Measurements from ENCODE around the gene KCNQ1OT1.
A peak's percentile ranks its signal among the peaks of the same experiment; 100 is the strongest.

KCNQ1OT1 gene

DNA sequence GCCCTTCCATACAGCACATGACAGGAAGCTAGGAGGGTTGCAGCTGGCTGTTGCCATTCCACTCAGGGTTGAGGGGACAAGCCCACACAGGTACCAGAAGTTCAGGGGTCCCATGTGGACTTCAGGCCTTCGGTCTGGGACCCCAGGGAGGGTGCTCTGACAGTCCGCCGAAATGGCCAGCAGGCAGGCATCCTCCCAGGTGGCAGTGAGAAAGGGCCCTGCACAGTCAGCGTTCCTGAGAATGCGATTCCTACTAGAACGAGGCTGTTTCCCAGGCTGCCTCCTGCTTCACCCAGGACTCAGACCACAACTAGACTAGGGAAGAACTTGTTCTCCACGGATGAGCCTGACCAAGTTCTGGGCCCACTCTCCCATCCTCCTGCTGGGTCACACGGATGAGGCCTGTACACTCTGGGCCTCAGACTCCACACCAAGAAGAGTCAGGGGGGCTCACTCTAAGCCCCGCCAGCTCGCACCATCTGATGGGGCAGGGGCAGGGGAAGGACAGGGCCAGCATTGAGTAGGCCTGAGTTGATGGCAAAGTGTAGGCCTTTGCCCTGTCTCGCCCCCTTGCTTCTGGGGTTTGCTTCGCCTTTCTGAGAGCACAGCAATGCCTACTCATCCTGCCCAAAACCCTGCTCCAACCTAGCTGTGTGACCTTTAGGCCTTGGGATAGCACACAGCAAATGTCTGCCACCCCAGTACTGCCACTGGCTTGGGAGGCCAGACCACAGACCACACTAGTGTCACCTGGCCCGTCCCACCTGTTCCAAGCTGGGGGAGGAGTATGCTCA lies 14.0 kb downstream of the KCNQ1OT1 start:
- no peak for DNase-seq

DNA sequence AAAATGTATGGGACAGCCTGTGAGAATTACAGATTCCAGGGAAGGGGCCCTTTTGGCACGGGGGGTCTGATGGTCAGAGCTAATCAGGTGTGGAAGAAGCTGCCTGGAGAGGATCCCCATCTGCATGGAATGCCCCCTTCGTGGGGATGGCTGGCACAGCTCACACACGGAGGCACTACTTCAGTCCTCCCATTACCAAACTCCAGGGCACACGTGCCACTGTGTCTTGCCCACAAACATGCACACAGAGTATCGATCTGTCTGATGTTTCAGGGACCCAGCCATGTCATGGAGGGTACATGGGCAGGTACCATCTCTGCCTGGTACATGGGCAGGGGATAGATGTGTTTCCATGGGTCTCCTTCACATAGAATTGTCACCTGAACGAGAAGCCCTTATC lies 14.7 kb downstream of the KCNQ1OT1 start:
- no peak for DNase-seq

DNA sequence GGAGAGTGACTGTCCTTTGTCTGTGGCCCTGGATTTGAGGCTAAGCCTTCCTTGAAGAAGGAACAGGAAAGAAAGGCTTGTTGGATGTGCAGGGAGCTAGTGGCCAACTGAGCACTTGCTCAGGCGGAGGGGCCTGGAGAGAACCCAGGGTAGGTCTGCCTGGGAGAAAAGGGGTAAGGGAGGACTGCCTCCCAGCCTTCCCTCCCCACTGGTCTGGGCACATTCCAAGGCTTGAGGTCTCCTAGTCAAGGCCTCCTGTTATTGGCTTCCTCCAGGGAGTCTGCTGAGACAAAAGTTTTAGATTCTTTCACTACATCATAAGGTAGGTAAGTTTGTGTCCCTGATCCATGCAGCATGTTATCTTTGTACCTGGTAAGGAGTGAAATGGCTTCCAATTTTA lies 15.2 kb downstream of the KCNQ1OT1 start:
- DNase-seq: no peak

DNA sequence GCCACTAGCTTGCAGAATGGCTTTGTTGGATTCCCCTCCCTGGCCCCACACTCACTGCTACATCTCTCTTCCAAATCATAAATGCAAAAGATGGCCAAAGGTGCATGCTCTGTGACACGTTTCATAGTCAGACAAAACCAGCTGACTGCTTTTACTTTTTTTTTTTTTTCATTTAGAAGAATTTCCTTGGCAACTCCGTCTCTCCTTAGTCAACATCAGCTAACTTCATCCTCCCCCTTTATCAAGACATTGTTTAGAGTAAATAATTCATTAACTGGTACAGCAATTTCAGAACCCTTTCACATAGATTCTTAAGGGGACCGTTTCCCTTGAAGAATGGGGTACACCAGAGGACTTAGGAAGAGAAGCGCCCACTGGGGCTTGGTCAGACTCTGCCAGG lies 16.0 kb downstream of the KCNQ1OT1 start:
- DNase-seq: no peak

DNA sequence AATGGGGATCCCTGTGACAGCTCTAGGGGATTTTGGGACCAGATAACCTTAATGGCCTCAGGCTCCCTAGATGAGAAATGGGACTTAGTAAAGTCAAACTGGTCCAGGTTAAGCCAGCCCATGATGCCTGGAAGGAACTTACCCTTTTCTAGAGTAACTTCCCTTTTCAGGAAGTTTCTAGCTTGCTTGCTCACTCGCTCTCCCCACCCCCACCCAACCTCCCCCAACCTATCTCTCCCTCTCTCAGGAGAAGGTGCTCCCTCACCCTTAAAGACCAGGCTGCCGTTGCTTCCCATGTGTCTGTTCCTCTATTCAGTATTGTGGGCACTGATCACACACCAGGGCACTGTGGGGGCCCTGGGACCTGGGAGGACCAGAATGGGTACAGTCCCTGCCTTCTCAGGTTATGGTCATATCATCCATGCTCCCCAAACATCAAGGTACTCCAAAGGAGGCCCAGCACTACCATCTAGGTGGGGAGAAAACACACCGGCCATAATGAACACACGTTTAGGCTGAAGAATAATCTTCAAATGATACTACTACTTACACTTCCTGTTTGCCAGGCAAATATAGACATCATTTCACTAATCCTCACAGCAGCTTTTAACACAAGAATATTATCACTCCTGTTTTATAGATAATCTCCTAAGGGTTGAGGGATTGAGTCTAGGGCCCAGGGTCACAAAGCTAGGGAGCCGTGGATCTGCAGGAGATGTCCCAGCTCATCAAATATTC lies 18.2 kb downstream of the KCNQ1OT1 start:
- DNase-seq: no peak

DNA sequence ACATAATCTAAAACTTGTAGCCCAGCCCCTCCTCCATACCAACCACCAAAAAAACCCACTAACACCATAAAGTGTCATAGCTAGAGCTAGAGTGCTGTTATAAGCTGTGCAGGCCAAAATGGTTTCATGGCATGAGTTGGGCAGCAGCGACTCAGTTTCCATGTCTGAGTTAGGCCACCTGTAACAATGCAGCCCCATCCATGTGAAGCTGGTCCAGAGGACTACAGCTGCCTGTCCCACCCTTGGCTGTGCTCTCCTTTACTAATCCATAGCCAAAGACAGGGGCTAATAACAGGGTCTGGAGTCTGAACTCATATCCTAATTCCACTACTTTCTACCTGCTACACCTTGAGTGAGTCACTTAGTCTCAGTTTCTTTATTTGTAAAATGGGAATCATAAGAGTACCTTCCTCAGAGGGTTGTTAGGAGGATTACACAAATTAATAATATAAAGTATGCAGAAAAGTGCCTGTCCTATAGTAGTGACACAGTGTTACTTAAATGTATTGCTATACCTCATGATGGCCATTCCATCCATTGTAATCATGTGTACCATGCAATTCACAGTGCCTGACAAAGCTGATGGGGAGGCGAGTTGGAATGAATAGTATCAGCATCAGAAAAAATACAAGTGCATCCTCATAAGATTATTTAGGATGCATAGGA lies 20.6 kb downstream of the KCNQ1OT1 start:
- no peak for DNase-seq

DNA sequence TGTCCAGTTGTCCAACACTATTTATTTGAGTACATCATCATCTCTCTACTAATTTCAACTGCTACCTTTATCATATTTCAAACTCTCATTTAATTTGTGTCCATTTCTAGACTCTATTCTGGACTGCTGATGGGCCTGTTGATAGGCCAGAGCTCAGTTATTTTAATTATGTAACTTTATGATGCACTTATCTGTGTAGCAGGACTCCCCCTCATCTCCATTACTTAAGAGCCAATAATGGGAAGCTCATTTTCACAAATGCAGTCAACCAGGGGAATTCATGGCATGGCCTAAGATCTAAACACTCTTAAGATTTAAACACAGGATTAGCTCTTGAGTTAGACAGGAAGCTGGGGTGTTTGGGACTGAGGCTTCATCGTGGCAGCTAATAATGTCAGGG lies 21.4 kb downstream of the KCNQ1OT1 start:
- no peak for DNase-seq

DNA sequence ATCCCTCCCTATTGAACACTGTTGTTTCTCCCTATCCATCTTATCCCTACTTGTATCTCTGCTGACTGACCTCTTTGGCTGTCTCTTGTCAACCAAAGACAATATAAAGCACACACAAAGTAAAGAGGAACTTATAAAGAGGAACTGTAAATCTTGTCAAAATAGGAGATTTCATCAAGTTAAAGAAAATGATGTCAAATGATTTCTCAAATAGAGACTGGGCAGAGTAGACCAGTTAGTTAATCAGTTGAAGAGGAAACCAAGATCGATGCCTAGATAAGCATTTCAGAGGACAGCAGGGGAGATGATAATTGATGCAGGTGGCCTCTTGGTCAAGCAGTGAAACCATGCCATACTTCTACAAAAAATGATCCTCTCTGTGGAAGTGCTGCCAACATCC lies 22.7 kb downstream of the KCNQ1OT1 start:
- no peak for DNase-seq

- DNase-seq: no peak
These were observed 24.3 kb downstream of the KCNQ1OT1 start for GRCh38 chr11:2675540-2675939.

- no peak for DNase-seq
These were observed 25.1 kb downstream of the KCNQ1OT1 start for GRCh38 chr11:2674658-2675131.

GRCh38 chr11:2673871-2674471 lies 25.8 kb downstream of the KCNQ1OT1 start:
- no peak for DNase-seq

DNA sequence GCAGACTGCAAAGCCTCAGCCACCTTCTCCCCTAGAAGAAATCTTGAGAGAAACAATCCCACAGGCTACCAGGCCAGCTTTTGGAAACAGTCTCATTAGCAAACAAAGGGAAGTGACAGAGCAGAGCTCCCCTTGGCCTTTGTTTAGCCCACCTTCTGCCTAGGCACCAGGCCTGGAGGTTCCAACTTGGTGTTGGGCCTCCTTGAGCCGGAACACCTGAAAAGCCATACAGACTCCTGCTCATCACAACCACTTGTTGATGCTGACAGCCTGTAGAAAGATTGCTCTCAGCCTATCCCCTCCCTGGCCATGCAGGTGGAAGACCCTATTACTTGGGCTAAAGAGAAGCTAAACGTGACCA lies 26.6 kb downstream of the KCNQ1OT1 start:
- DNase-seq: no peak

DNA sequence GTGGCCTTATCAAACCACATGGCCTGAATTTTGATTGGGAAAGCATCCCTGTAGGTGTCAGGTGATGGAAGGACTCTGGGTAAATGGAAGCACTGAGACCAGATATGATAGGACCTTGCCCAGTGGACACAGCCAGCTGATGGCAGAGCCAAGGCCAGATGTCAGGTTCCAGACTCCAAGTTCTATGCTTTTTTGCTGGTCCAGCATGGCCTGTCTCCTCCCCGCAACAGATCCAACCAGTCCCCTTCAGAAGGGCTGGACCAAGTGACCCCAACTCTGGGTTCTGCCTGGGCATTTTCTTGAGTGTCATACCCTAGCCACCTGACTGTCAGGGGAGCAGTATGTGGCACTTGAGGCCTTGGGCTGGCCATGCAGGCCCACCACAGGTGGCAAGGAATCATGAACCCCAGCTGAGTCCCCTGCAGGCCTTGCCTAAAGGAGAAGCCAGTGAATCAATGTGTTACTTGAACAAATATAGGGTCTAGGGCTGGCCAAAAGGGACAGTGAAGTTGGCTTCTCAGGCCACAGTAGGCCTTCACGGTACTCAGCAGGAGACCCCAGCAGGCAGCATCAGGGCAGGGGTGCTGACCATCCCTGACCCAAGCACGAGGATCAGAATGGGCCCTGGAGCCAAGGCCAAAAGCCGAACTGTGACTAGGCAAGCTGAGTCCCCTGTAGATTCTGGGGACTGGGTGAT lies 27.1 kb downstream of the KCNQ1OT1 start:
- DNase-seq: no peak

- no peak for DNase-seq
These were observed 28.0 kb downstream of the KCNQ1OT1 start for GRCh38 chr11:2671748-2672147.

DNA sequence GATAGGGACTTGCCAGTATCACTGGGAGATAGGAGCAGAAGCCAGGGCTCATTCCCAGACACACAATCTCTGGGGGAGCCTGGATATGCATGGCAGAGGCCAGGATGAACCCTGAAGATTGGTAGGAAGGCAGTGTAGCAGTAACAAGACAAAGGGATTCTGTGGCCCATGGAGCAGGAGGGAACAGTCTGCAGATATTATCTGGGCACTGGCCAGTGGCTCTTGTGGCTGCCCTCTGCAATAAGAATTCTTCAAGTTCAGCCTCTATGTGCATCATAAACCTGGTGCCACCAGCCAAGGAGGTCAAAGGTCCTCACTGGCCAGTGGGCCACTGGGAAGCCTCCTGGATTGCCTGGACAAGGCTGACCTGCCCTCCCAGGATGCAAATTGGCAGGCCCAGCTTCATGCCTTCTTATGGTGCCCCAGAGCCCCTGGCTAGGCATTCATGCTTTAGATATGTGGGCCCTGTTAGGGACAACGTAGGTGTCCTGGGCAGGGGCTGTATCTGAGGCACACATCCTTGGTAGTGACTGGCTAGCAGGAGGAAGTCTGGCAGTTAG lies 29.2 kb downstream of the KCNQ1OT1 start:
- DNase-seq: no peak

DNA sequence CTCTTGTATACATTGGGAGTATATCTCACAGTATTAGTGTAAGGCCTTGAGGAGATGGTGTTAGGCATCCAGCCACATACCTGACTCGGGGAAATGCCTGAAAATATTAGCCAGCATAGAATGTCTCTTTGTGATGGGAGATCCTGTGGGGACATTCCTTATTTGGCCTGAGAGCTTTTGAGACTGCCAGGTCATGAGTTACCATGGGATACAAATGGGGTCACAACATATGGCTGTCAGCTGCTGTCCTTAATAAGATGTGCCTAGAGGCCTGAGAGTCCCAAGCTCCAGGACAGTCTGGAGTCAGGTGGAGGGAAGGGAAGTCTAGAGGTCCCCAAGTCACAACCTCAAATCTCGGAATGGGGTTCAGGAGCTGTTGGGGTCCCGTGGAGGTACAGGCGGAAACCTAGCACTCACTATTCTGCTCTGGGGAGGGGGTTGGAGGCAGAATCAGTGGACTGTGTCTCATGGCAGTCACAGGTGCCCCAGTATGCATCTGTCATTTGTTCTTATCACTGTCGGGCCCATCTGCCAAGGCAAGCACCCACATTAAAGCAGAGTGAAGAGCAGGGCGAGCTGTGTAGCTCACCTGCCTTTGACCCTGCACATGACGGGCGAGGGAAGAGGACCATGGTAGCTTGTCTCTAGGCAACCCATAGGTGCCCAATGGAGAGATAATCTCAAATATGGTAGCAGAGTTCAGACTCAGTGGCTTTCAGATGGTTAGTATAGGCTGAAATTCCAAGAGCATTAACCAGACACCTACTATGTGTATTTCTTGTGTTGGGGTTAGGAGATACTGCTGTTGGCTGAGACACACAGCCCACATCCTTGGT lies 29.9 kb downstream of the KCNQ1OT1 start:
- DNase-seq: no peak

DNA sequence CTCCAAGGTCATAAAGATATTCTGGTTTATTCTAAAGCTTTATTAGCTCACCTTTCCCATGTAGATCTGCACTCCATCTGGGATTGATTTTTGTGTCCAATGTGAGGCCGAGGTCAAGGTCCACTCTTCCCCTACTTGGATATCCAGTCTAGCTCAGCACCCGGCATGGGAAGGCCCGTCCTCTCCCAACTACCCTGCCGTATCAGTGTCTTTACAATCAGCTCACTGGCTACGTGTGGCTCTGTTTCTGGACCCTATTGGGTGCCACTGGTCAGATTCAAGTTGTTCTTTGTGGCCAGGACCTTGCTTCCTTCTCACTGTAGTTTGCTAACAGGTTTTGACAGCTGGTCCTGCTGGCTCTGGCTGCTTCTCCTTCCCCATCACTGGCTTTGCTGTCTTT lies 30.9 kb downstream of the KCNQ1OT1 start:
- peak; percentile 28 for DNase-seq

- DNase-seq: no peak
These were observed 31.9 kb downstream of the KCNQ1OT1 start for GRCh38 chr11:2667940-2668339.

GRCh38 chr11:2666828-2667570 lies 32.8 kb downstream of the KCNQ1OT1 start:
- DNase-seq: no peak

- no peak for DNase-seq
These were observed 33.4 kb downstream of the KCNQ1OT1 start for GRCh38 chr11:2666401-2666741.

All from retina (tissue), 1 donor.